AG04449 (cell line): Measurements from ENCODE around the gene LRBA.
"Not testable (repeated sequence)": the region's sequence is repeated elsewhere in the genome, so short reads cannot be mapped to it uniquely, and the experiment has no call there.

ENCODE experiments used
- CTCF ChIA-PET: fragments of 350-600 bp; formaldehyde crosslinking; extraction: SDS; loops from one replicate; lab custom pipeline; 2021; ENCODE audit warnings: antibody characterized with exemption; lab: Yijun Ruan, JAX
- POLR2A ChIA-PET: fragments of 400-600, 350-600 bp; formaldehyde crosslinking; extraction: SDS; loops from one replicate; lab custom pipeline; 2020; ENCODE audit warnings: antibody characterized with exemption, inconsistent platforms; lab: Yijun Ruan, JAX
- DNase-seq: peaks from one replicate; pipeline ENCODE4 v3.0.0-alpha.2; 2010; ENCODE audit warnings: low read depth, low spot score
- H3K4me3 ChIP-seq: 2 replicates; pipeline ENCODE4 v1.5.1; 2011; ENCODE audit warnings: low read depth, mild to moderate bottlenecking, control low read depth, low read length
- TF ChIP-seq, protein P1 (sequence below): IDR thresholded peaks from one replicate; pipeline ENCODE4 v1.5.1; 2011; ENCODE audit warnings: mild to moderate bottlenecking, moderate library complexity, low read length, control low read depth, inconsistent platforms; ENCODE audit not compliant: insufficient read depth; ENCODE audit errors: missing control alignments

Gene LRBA

DNA sequence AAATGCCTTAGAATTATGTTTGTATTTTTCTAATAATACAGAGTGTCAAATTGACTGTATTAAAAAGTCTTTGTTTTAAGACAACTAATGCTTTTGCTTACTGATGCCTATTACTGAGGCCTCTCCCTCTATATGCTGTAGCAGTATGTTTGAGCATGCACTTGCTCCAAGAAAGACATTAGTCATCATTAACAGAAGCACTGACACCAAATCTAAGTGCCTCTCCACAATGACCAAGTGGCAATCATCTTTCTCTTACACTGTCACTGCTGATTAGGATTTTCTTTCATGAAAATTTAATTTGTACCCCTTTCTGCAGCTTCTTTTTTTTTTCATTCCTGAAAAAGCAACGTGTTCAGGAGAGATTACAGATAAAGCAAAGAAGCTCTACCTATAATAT lies 444.2 kb downstream of the LRBA start:
- no peak overlapping the region for H3K4me3 ChIP-seq

DNA sequence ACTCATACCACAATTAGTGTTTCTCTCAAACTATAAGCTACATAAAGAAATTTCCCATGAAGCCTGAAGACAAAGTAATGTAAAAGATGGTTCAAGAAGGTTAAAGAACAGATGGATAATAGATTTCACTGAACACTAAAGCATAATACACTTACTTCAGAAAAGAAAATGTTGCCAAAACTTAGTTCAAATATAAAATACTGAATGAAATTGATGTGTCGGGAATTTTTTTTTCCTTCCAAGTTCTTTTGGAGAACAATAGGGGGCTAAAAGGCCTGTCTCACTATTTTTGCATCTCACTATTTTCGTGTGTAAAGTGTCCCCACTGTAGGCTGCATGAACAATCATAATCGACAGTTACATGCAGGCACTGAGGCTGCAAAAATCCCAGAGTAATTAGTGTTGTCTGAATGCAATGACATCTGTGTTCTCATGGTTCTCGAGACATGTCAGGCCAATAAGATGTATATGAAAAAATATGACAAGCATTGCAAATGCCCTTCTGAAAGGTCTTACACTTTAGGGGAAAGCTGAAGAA lies 445.0 kb downstream of the LRBA start:
- POLR2A ChIA-PET: no interaction called here
- TF ChIP-seq, protein P1, sequence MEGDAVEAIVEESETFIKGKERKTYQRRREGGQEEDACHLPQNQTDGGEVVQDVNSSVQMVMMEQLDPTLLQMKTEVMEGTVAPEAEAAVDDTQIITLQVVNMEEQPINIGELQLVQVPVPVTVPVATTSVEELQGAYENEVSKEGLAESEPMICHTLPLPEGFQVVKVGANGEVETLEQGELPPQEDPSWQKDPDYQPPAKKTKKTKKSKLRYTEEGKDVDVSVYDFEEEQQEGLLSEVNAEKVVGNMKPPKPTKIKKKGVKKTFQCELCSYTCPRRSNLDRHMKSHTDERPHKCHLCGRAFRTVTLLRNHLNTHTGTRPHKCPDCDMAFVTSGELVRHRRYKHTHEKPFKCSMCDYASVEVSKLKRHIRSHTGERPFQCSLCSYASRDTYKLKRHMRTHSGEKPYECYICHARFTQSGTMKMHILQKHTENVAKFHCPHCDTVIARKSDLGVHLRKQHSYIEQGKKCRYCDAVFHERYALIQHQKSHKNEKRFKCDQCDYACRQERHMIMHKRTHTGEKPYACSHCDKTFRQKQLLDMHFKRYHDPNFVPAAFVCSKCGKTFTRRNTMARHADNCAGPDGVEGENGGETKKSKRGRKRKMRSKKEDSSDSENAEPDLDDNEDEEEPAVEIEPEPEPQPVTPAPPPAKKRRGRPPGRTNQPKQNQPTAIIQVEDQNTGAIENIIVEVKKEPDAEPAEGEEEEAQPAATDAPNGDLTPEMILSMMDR: no peak
- no peak overlapping the region for H3K4me3 ChIP-seq
- DNase-seq: no peak
- CTCF ChIA-PET: interaction anchor here (1.4 to 1.5 kb wide), 2 partner anchors 9 to 297 kb away, joined by 4 read pairs; no protein-coding TSS in a partner anchor

More for the DNA sequence above, 444.2 kb downstream of the LRBA start:
- CTCF ChIA-PET: no interaction called here
- TF ChIP-seq, protein P1: no peak
- POLR2A ChIA-PET: no interaction called here
- DNase-seq: no peak

DNA sequence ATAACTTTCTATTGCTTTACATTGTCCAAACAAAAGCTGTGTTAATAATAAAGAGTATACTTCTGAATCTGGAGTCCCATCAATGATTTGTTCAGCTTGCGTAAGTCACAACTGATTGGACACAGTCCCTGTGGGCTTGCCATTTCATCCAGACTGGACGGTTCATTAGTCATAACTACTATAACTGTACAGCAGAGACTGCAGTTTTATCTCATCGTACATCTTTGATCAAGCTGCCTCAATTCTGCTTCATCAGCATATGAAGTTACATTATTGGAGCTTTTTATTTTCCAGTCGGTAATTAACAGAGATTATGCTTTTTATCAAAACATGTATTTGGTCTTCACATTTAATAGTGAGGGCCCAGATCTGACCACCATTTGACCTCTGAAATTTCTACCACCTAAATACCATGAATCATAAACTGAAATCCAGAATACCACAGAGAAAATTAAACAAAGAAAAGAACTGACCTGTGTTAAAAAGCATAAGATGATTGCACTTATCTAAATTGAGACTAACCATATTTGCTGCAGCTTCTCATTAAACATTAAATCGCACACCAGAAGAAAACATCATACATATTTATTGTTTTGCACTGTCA lies 445.6 kb downstream of the LRBA start:
- ChIA-PET CTCF (interaction anchor here (1.4 to 1.5 kb wide), 2 partner anchors 10 to 297 kb away, joined by 4 read pairs; no protein-coding TSS in a partner anchor), POLR2A (no interaction called here)
- TF ChIP-seq, protein P1: no peak
- DNase-seq: no peak
- no peak overlapping the region for H3K4me3 ChIP-seq

GRCh38 chr4:150567070-150567469 lies 448.0 kb downstream of the LRBA start:
- no peak overlapping the region for H3K4me3 ChIP-seq
- no peak for DNase-seq
- TF ChIP-seq, protein P1: no peak
- CTCF ChIA-PET: no interaction called here
- POLR2A ChIA-PET: no interaction called here

DNA sequence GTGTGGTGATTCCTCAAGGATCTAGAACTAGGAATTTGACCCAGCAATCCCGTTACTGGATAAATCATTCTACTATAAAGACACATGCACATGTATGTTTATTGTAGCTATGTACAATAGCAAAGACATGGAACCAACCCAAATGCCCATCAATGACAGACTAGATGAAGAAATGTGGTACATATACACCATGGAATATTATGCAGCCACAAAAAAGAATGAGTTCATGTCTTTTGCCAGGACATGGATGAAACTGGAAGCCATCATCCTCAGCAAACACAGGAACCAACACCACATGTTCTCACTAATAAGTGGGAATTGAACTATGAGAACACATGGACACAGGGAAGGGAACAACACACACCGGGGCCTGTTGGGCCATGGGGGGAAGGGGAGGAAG lies 450.1 kb downstream of the LRBA start:
- DNase-seq, CTCF ChIA-PET: not testable (repeated sequence)

GRCh38 chr4:150562751-150563150 lies 452.3 kb downstream of the LRBA start:
- no peak overlapping the region for H3K4me3 ChIP-seq
- POLR2A ChIA-PET: no interaction called here

More for the DNA sequence above, 450.1 kb downstream of the LRBA start:
- H3K4me3 ChIP-seq, POLR2A ChIA-PET: not testable (repeated sequence)

More at GRCh38 chr4:150562751-150563150, 452.3 kb downstream of the LRBA start:
- CTCF ChIA-PET: no interaction called here
- no peak for DNase-seq
- TF ChIP-seq, protein P1: no peak
